Activated CD4-positive, CD25-positive, alpha-beta regulatory T cell (primary cell): ENCODE measurements around the gene RIT2.

Experiments
- DNase-seq, 4 experiments: peaks; one replicate each; lab custom pipeline; 2025; lab: John Stamatoyannopoulos, UW

The RIT2 gene

GRCh38 chr18:43012951-43013350 lies 102.5 kb downstream of the RIT2 start:
- no peak for DNase-seq

- no peak for DNase-seq
These were observed 104.9 kb downstream of the RIT2 start for GRCh38 chr18:43010611-43011010.

GRCh38 chr18:43009674-43010073 lies 105.8 kb downstream of the RIT2 start:
- DNase-seq = no peak

- no peak for DNase-seq
These were observed 108.1 kb downstream of the RIT2 start for GRCh38 chr18:43007365-43007764.

GRCh38 chr18:43004421-43004820 lies 111.1 kb downstream of the RIT2 start:
- no peak for DNase-seq

GRCh38 chr18:43001821-43002220 lies 113.7 kb downstream of the RIT2 start:
- DNase-seq = no peak

GRCh38 chr18:42996824-42997223 lies 118.7 kb downstream of the RIT2 start:
- no peak for DNase-seq

GRCh38 chr18:42980426-42980825 lies 135.1 kb downstream of the RIT2 start:
- no peak for DNase-seq

GRCh38 chr18:42977982-42978637 lies 137.4 kb downstream of the RIT2 start:
- DNase-seq = no peak

- no peak for DNase-seq
These were observed 138.5 kb downstream of the RIT2 start for GRCh38 chr18:42976869-42977590.

- DNase-seq = no peak
These were observed 146.1 kb downstream of the RIT2 start for GRCh38 chr18:42969366-42969765.

GRCh38 chr18:42961298-42961697 lies 154.2 kb downstream of the RIT2 start:
- no peak for DNase-seq

GRCh38 chr18:42959528-42959927 lies 156.0 kb downstream of the RIT2 start:
- DNase-seq = no peak

- no peak for DNase-seq
These were observed 157.1 kb downstream of the RIT2 start for GRCh38 chr18:42958353-42958752.

- DNase-seq = no peak
These were observed 159.2 kb downstream of the RIT2 start for GRCh38 chr18:42956287-42956686.

- DNase-seq = no peak
These were observed 160.6 kb downstream of the RIT2 start for GRCh38 chr18:42954887-42955286.

GRCh38 chr18:42953306-42953705 lies 162.2 kb downstream of the RIT2 start:
- DNase-seq = no peak

GRCh38 chr18:42950732-42951131 lies 164.8 kb downstream of the RIT2 start:
- DNase-seq = no peak

- no peak for DNase-seq
These were observed 166.7 kb downstream of the RIT2 start for GRCh38 chr18:42948831-42949230.

GRCh38 chr18:42941860-42942259 lies 173.6 kb downstream of the RIT2 start:
- DNase-seq = no peak

GRCh38 chr18:42941021-42941420 lies 174.5 kb downstream of the RIT2 start:
- no peak for DNase-seq

GRCh38 chr18:42937436-42937835 lies 178.0 kb downstream of the RIT2 start:
- no peak for DNase-seq

GRCh38 chr18:42936289-42936688 lies 179.2 kb downstream of the RIT2 start:
- no peak for DNase-seq

- no peak for DNase-seq
These were observed 184.0 kb downstream of the RIT2 start for GRCh38 chr18:42931491-42931890.
